NCI-H774 (cell line): Measurements from ENCODE around the gene NET1.

Experiments used
- DNase-seq: peaks from one replicate; lab custom pipeline; 2025; lab: John Stamatoyannopoulos, UW

The NET1 gene

GRCh38 chr10:5482016-5482415 lies 69.7 kb downstream of the NET1 start:
- no peak for DNase-seq

- DNase-seq, result no peak
These were observed 71.8 kb downstream of the NET1 start for GRCh38 chr10:5484205-5484604.

- no peak for DNase-seq
These were observed 72.9 kb downstream of the NET1 start for GRCh38 chr10:5485290-5485689.

GRCh38 chr10:5485948-5486852 lies 73.8 kb downstream of the NET1 start:
- no peak for DNase-seq

GRCh38 chr10:5486853-5487235 lies 74.5 kb downstream of the NET1 start:
- DNase-seq, result no peak

- DNase-seq, result no peak
These were observed 76.2 kb downstream of the NET1 start for GRCh38 chr10:5488272-5489161.

- DNase-seq, result no peak
These were observed 77.7 kb downstream of the NET1 start for GRCh38 chr10:5490032-5490431.

- DNase-seq, result no peak
These were observed 78.5 kb downstream of the NET1 start for GRCh38 chr10:5490698-5491464.

GRCh38 chr10:5491477-5491876 lies 79.1 kb downstream of the NET1 start:
- no peak for DNase-seq

GRCh38 chr10:5492322-5492855 lies 80.0 kb downstream of the NET1 start:
- DNase-seq, result no peak

GRCh38 chr10:5492929-5493576 lies 80.7 kb downstream of the NET1 start:
- no peak for DNase-seq

GRCh38 chr10:5493691-5494090 lies 81.3 kb downstream of the NET1 start:
- no peak for DNase-seq

- no peak for DNase-seq
These were observed 82.3 kb downstream of the NET1 start for GRCh38 chr10:5494611-5495010.

GRCh38 chr10:5496261-5497250 lies 84.2 kb downstream of the NET1 start:
- DNase-seq, result no peak

GRCh38 chr10:5497289-5497688 lies 84.9 kb downstream of the NET1 start:
- no peak for DNase-seq

- DNase-seq, result no peak
These were observed 85.8 kb downstream of the NET1 start for GRCh38 chr10:5497948-5498730.

- no peak for DNase-seq
These were observed 86.6 kb downstream of the NET1 start for GRCh38 chr10:5498791-5499492.

- no peak for DNase-seq
These were observed 87.3 kb downstream of the NET1 start, which contains the start of gene CALML5 for GRCh38 chr10:5499493-5500140. Gene CALML5, minus strand, starts transcription at chr10:5499570. Its CDS starts 132 bp downstream, at chr10:5499438.
